Activated CD8-positive, alpha-beta memory T cell treated with anti-CD3 and anti-CD28 coated beads, Interleukin-2, amount 50 U/mL, for 4 hours (primary cell): Measurements from ENCODE around the gene POLR1B.
A peak's percentile ranks its signal among the peaks of the same experiment; 100 is the strongest.
"Not testable (repeated sequence)": the region's sequence is repeated elsewhere in the genome, so short reads cannot be mapped to it uniquely, and the experiment has no call there.

Experiments
- DNase-seq: peaks from one replicate; pipeline ENCODE4 v3.0.0-alpha.2; 2020

The POLR1B gene

DNA sequence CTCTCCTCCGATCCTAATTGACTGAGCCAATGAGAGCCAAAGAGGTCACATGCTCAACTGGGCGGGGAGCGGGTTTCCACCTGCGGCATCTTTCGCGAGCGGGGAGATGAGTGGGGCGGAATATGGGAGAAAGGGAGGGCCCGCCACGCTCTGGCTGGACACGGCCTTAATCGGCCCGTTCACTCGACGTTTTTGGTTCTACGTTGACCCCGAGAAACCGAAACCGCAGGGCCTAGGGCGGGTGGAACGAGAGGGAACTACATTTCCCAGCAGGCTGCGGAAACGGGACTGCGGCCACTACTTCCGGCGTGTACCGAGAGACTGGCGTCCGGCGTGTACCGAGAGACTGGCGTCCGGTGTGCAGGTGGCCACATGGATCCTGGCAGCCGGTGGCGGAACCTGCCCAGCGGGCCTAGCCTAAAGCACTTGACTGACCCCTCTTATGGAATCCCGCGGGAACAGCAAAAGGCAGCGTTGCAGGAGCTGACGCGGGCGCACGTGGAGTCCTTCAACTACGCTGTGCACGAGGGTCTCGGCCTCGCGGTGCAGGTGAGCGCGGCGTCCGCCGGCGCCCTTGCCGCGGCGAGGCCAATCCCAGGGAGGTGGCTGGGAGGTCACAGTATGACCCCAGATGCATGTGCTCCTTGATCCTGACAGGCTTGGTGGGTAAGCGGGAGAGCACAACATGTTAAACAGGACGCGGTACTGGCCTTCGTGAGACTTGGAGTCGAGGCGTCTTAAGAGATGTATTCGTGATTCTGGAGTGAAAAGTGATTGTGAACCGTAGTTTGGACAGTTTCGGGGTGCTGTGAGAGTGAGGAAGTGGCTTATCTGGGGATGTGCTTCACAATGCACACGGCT is at the start of gene POLR1B:
Gene POLR1B (plus strand): TSS at position 343 of the 861 bp plus-strand sequence. CDS start 30 bp downstream, at position 373.
- peak; percentile 72 for DNase-seq

GRCh38 chr2:112493048-112493447 is 49.2 kb upstream of the POLR1B start:
- no peak for DNase-seq

GRCh38 chr2:112493858-112494648 is 48.2 kb upstream of the POLR1B start:
- no peak for DNase-seq

DNA sequence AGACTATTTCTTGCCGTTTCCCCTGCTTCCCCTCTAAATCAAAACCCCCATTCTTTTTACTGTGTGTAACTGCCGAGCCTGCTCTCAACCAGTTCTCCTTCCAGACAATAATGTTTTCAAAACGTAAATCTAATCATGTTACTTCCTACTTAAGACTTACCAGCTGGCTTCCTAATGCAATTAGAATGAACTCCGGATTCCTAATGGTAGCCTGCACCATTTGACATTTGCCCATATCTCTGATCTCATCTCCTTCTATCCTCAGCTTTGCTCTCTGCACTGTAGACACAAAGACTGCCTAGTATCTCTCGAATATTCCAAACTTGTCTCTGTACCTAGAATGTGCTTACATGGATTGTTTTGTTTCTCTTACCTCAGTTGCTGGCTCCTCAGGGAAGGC is 47.4 kb upstream of the POLR1B start:
- no peak for DNase-seq

GRCh38 chr2:112495878-112496277 is 46.4 kb upstream of the POLR1B start:
- DNase-seq = not testable (repeated sequence)

- DNase-seq = peak; percentile 26
Observed at GRCh38 chr2:112500850-112501484, 41.3 kb upstream of the POLR1B start.

DNA sequence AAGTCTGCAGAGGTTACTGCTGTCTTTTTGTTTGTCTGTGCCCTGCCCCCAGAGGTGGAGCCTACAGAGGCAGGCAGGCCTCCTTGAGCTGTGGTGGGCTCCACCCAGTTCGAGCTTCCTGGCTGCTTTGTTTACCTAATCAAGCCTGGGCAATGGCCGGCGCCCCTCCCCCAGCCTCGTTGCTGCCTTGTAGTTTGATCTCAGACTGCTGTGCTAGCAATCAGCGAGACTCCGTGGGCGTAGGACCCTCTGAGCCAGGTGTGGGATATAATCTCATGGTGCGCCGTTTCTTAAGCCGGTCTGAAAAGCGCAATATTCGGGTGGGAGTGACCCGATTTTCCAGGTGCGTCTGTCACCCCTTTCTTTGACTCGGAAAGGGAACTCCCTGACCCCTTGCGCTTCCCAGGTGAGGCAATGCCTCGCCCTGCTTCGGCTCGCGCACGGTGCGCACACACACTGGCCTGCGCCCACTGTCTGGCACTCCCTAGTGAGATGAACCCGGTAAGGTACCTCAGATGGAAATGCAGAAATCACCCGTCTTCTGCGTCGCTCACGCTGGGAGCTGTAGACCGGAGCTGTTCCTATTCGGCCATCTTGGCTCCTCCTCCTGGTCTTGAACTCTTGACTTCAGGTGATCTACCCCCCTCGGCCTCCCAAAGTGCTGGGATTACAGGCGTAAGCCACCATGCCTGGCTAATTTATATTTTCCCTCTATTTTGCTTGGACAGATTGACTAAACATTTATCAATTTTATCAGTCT is 32.8 kb upstream of the POLR1B start:
- not testable (repeated sequence) for DNase-seq

DNA sequence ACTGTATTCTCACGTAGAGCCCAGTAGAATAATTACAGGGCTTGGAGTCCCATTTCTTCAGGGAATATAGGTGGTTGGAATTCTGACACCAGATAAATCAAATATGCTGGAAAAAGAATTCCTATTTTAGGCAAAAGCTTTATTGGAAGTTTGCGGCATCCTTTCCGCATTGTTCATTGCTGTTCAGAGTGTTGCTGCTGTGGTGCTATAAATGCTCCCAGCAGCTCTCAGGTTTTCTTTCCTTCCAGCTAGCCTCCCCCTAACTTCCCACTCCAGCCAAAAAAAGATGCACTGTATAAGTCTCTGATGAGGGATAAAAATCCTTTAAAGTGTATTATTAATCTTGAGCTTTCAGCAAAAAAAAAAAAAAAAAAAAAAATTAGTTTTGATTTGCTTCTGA is 25.5 kb upstream of the POLR1B start:
- no peak for DNase-seq

GRCh38 chr2:112518807-112519206 is 23.5 kb upstream of the POLR1B start:
- no peak for DNase-seq

DNA sequence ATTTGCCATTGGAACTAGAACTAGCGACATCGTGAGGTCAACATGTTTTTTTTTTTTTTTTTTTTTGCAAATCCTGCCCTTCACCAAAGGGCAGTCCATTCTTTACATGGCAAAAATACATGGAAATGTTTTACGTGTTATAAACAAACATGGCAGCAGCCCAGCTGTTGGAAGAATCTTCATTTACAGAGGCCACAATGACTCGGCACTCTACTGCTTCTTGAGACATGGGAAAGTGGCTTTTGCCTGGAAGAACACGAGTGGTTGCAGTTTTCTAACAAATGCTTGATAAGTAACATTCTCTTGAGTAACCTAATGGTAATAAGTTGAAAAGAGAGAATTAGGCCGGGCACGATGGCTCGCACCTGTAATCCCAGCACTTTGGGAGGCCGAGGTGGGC is 22.8 kb upstream of the POLR1B start:
- DNase-seq = no peak

DNA sequence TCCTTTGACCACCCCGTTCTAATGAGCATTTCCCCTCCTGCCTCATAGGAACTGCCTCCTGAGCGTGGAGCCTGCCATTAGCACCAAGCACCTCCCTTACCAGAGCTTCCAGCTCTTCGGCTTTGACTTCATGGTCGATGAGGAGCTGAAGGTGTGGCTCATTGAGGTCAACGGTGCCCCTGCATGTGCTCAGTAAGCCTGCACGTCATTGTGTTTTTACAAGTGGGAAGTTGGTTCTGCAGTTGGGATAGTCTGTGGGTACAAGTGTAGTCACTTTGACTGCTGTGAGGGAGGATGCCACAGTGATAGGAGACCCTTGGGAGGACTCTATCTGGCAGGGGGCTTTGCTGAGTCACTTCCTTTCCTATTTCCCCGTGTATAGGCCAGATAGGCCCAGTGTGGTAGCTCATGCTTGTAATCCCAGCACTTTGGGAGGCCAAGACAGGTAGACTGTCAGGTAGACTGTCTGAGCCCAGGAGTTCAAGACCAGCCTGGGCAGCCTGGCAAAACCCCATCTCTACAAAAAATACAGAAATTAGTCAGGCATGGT is 22.0 kb upstream of the POLR1B start:
- DNase-seq = no peak

DNA sequence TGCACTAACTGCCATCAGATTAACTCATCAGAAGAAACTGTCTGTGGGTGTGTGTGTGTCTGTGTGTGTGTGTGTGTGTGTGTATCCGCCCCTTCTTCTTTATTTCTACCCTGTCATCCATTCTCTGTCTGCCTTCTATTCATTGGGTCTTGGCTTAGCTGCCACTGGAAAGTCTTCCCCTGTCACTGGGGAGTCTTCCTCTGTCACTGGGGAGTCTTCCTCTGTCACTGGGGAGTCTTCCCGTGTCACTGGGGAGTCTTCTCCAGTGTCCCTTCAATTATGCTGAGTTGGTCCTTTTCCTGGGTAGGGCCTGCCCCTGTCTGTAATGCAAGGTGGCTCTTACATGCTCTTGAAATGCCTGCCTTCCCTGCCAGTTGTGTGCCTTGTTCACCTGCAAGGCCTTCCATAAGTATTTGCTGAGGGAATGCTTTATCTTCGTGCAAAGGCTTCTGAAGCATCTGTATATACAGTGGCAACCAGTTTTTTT is 18.9 kb upstream of the POLR1B start:
- no peak for DNase-seq

- not testable (repeated sequence) for DNase-seq
Observed at GRCh38 chr2:112524276-112524675, 18.0 kb upstream of the POLR1B start.

DNA sequence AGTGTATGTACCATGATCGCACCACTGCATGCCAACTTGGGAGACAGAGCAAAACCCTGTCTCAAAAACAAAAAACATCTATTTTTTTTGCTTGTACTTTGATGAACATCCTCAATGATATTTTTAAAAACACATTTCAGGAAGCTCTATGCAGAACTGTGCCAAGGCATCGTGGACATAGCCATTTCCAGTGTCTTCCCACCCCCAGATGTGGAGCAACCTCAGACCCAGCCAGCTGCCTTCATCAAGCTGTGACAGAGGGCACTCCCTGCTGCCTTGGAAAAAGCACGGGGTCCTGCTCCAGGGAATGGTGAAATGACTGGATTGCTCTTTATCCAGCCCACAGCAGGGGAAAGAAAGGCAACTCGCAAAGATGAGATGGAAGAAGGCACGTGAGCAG is 13.7 kb upstream of the POLR1B start:
- no peak for DNase-seq

DNA sequence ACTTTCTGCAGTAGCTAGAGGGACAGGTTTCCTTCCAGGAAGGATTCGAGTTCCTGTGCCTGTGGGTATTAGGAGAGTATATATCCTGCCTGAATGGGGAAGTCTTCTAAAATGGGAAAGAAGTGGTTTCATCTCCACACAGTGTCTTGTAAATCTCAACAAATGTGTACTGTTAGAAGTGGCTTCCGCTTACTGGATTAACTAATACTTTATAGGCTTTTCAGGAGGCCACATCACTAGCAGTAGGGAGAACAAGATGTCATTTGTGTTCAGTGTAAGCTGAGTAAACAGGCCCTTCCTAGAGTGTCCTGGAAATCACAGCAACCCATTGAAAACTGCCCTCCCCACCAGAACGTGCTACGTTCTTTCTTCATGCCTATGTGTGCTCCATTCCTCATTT is 12.5 kb upstream of the POLR1B start:
- no peak for DNase-seq

- DNase-seq = no peak
Observed at GRCh38 chr2:112530728-112531127, 11.5 kb upstream of the POLR1B start.

DNA sequence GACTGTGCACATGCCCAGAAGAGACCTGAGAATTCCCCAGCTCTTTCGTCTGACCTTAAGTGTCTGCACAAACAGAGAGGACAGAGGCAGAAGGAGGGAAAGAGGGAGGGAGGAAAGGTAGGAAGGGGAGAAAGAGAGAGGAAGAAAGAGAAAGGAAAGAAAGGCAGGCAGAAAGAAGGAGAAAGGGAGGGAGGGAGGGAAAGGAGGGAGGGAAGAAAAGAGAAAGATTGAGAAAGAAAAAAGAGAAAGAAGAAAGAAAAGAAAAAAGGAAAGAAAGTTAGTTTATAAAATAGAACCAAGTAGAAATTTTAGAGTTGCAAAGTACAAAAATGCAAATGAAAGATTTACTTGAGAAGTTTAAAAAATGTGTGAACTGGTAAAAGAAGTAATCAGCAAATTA is 7.4 kb upstream of the POLR1B start:
- no peak for DNase-seq

DNA sequence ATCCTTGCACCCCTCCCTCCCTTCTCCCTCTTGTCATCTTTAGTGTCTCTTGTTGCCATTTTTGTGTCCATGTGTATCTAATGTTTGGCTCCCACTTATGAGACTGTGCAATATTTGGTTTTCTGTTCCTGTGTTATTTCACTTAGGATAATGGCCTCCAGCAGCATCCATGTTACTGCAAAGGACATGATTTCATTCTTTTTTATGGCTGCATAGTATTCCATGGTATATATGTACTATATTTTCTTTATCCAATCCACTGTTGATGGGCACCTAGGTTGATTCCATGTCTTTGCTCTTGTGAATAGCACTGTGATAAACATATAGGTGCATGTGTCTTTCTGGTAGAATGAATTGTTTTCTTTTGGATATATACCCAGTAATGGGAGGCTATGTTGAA is 5.6 kb upstream of the POLR1B start:
- not testable (repeated sequence) for DNase-seq

DNA sequence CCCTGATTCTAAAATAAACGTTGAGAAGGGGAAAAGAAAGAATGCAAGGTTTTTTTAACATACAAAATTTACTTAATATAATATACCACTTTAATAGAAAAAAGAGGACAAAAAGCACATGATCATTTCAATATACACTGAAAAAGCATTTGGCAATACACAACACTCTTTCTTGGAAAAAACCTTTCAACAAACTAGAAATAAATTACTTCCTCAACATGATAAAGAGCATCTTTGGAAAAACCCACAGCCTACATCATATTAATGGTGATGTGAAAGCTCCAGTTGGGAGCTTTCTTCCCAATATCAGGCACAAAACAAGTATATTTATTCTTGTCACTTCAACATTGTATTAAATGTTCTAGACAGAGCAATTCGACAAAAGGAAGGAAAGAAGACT is 3.0 kb upstream of the POLR1B start:
- DNase-seq = no peak

DNA sequence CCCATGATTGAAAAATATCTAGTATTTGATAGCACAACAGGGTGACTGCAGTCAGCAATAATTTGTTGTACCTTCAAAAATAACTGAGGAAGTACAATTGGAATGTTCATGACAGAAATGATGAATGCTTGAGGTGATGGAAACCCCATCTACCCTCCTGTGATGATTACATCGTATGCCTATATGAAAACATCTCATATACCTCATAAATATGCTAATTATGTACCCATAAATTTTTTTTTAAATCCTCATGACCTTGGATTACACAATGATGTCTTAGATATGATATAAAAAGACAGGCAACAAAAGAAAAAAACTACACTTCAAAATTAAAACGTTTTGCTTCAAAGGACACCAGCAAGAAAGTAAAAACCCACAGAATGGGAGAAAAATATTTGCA is 1.4 kb upstream of the POLR1B start:
- DNase-seq = no peak

GRCh38 chr2:112541315-112542122 is 746 bp upstream of the POLR1B start:
- DNase-seq = peak; percentile 64
